Endometrial microvascular endothelial cells (primary cell): Measurements from ENCODE around the gene PDE1C. TPM values are rescaled to one million over a fixed set of nuclear protein-coding genes. Genes with fewer than 3 reads are reported as not detected.

ENCODE experiments used
- in situ Hi-C: cut with HindIII; loops from 2 replicates; pipeline ENCODE4 v1.10.0; 2017; ENCODE audit warnings: low sequenced_read_pairs, low pct_unique_long_range_greater_than_20kb; ENCODE audit errors: inconsistent ontology term
- total RNA-seq: library from RNA; depleted of rRNA; stranded (reverse); fragments of >200 nt; gene quantifications from one replicate; pipeline ENCODE4 v1.2.3, GENCODE V29; 2015; ENCODE audit errors: inconsistent ontology term

PDE1C gene
- total RNA-seq, 1 donor from 2014 or later, result 7.7 TPM

GRCh38 chr7:32049599-32049998 lies 20.6 kb downstream of the PDE1C start:
- in situ Hi-C loops, result no loop called here

GRCh38 chr7:32048970-32049491 lies 21.2 kb downstream of the PDE1C start:
- in situ Hi-C loops, result no loop called here

GRCh38 chr7:32047801-32048200 lies 22.4 kb downstream of the PDE1C start:
- in situ Hi-C loops, result no loop called here

GRCh38 chr7:32047075-32047474 lies 23.1 kb downstream of the PDE1C start:
- in situ Hi-C loops, result no loop called here

GRCh38 chr7:32045228-32045627 lies 25.0 kb downstream of the PDE1C start:
- in situ Hi-C loops, result no loop called here

GRCh38 chr7:32044739-32045138 lies 25.5 kb downstream of the PDE1C start:
- in situ Hi-C loops, result no loop called here

GRCh38 chr7:32043688-32044087 lies 26.5 kb downstream of the PDE1C start:
- in situ Hi-C loops, result no loop called here

GRCh38 chr7:32042900-32043299 lies 27.3 kb downstream of the PDE1C start:
- in situ Hi-C loops, result no loop called here

- in situ Hi-C loops, result no loop called here
These were observed 31.0 kb downstream of the PDE1C start for GRCh38 chr7:32039000-32039756.

GRCh38 chr7:32037650-32038198 lies 32.5 kb downstream of the PDE1C start:
- in situ Hi-C loops, result no loop called here

- in situ Hi-C loops, result no loop called here
These were observed 33.6 kb downstream of the PDE1C start for GRCh38 chr7:32036557-32036956.

GRCh38 chr7:32034052-32034451 lies 36.2 kb downstream of the PDE1C start:
- in situ Hi-C loops, result no loop called here

GRCh38 chr7:32033006-32033405 lies 37.2 kb downstream of the PDE1C start:
- in situ Hi-C loops, result no loop called here

- in situ Hi-C loops, result no loop called here
These were observed 38.0 kb downstream of the PDE1C start for GRCh38 chr7:32032211-32032610.

- in situ Hi-C loops, result no loop called here
These were observed 39.1 kb downstream of the PDE1C start for GRCh38 chr7:32030904-32031692.

GRCh38 chr7:32026083-32026425 lies 44.2 kb downstream of the PDE1C start:
- in situ Hi-C loops, result no loop called here

GRCh38 chr7:32025381-32026082 lies 44.7 kb downstream of the PDE1C start:
- in situ Hi-C loops, result no loop called here

GRCh38 chr7:32023376-32023775 lies 46.8 kb downstream of the PDE1C start:
- in situ Hi-C loops, result no loop called here

- in situ Hi-C loops, result no loop called here
These were observed 47.2 kb downstream of the PDE1C start for GRCh38 chr7:32022966-32023365.
